ENCODE measurements around the gene EPM2AIP1.
A peak's percentile ranks its signal among the peaks of the same experiment; 100 is the strongest.

EPM2AIP1 gene

GRCh38 chr3:36981006-36981405 is 11.9 kb downstream of the EPM2AIP1 start:
- DNase-seq (ENCODE audit: low read depth), result no peak
- H3K4me3 ChIP-seq (ENCODE audit: low read length), result no peak overlapping the region
- no peak for TF ChIP-seq CTCF (conservative IDR thresholded peaks at IDR 0.05; ENCODE audit: low read length)

GRCh38 chr3:36973139-36973538 is 19.8 kb downstream of the EPM2AIP1 start:
- DNase-seq (ENCODE audit: low read depth), result no peak

GRCh38 chr3:36972163-36972562 is 20.8 kb downstream of the EPM2AIP1 start:
- no peak for DNase-seq (ENCODE audit: low read depth)
- no peak for TF ChIP-seq CTCF (conservative IDR thresholded peaks at IDR 0.05; ENCODE audit: low read length)
- no peak overlapping the region for H3K4me3 ChIP-seq (ENCODE audit: low read length)

More at GRCh38 chr3:36973139-36973538, 19.8 kb downstream of the EPM2AIP1 start:
- no peak for TF ChIP-seq CTCF (conservative IDR thresholded peaks at IDR 0.05; ENCODE audit: low read length)
- H3K4me3 ChIP-seq (ENCODE audit: low read length), result no peak overlapping the region

GRCh38 chr3:36969540-36970432 is 23.1 kb downstream of the EPM2AIP1 start:
- TF ChIP-seq CTCF (conservative IDR thresholded peaks at IDR 0.05; ENCODE audit: low read length), result no peak
- peak; percentile 25 for DNase-seq (ENCODE audit: low read depth)
- H3K4me3 ChIP-seq (ENCODE audit: low read length), result no peak overlapping the region

GRCh38 chr3:36969085-36969484 is 23.8 kb downstream of the EPM2AIP1 start:
- TF ChIP-seq CTCF (conservative IDR thresholded peaks at IDR 0.05; ENCODE audit: low read length), result no peak
- DNase-seq (ENCODE audit: low read depth), result no peak
- H3K4me3 ChIP-seq (ENCODE audit: low read length), result no peak overlapping the region

- no peak overlapping the region for H3K4me3 ChIP-seq (ENCODE audit: low read length)
- DNase-seq (ENCODE audit: low read depth), result no peak
- no peak for TF ChIP-seq CTCF (conservative IDR thresholded peaks at IDR 0.05; ENCODE audit: low read length)
Measured at GRCh38 chr3:36965440-36965839, 27.5 kb downstream of the EPM2AIP1 start.

- no peak overlapping the region for H3K4me3 ChIP-seq (ENCODE audit: low read length)
- no peak for DNase-seq (ENCODE audit: low read depth)
- no peak for TF ChIP-seq CTCF (conservative IDR thresholded peaks at IDR 0.05; ENCODE audit: low read length)
Measured at GRCh38 chr3:36964817-36965216, 28.1 kb downstream of the EPM2AIP1 start.

All from AG10803 (cell line).